HepG2 (cell line): Measurements from ENCODE around the gene NKPD1. TPM values are rescaled to one million over a fixed set of nuclear protein-coding genes. Genes with fewer than 3 reads are reported as not detected.
A peak's percentile ranks its signal among the peaks of the same experiment; 100 is the strongest.

Source experiments
- DNMT1 ChIP-seq: sonication (generic); formaldehyde crosslinking; IDR thresholded peaks from 2 replicates; pipeline ENCODE4 v1.5.1; 2020; ENCODE audit warnings: mild to moderate bottlenecking, missing genetic modification reagents
- HNF4G ChIP-seq, 2 experiments: sonication (generic) in 1 of 2; formaldehyde crosslinking in 1 of 2; IDR thresholded peaks; 2 replicates each; pipeline versions ENCODE4 v1.4.0 to v1.6.1; 2011 to 2020; ENCODE audit warnings: borderline replicate concordance in 2 of 2, low read depth in 2 of 2, mild to moderate bottlenecking in 2 of 2, low read length in 1 of 2, missing genetic modification reagents in 1 of 2, moderate library complexity in 1 of 2
- MEF2D ChIP-seq: sonication (generic); formaldehyde crosslinking; IDR thresholded peaks from 2 replicates; pipeline ENCODE4 v1.5.1; 2020; ENCODE audit warnings: mild to moderate bottlenecking, missing genetic modification reagents
- NFATC3 ChIP-seq: sonication (generic); formaldehyde crosslinking; IDR thresholded peaks from 2 replicates; pipeline ENCODE4 v1.5.1; 2020; ENCODE audit warnings: mild to moderate bottlenecking, missing genetic modification reagents
- PHB2 ChIP-seq: fragments of 450-650 bp; IDR thresholded peaks from 2 replicates; pipeline ENCODE4 v1.6.1; 2018; ENCODE audit not compliant: partially characterized antibody
- RFX1 ChIP-seq: fragments of 450-650 bp; IDR thresholded peaks from 2 replicates; pipeline ENCODE4 v1.6.1; 2017
- SP1 ChIP-seq, 2 experiments: fragments of 450-650 bp in 1 of 2; sonication (generic) in 1 of 2; formaldehyde crosslinking in 1 of 2; IDR thresholded peaks; 2 replicates each; pipeline versions ENCODE4 v1.4.0 to v1.6.1; 2016 to 2020; ENCODE audit warnings: missing genetic modification reagents in 1 of 2
- STAG1 ChIP-seq: sonication (generic); formaldehyde crosslinking; IDR thresholded peaks from 2 replicates; pipeline ENCODE4 v1.4.0; 2020; ENCODE audit warnings: missing genetic modification reagents
- XBP1 ChIP-seq: sonication (generic); formaldehyde crosslinking; IDR thresholded peaks from 2 replicates; pipeline ENCODE4 v1.5.0; 2020; ENCODE audit warnings: missing genetic modification reagents
- ZNF124 ChIP-seq: sonication (generic); formaldehyde crosslinking; IDR thresholded peaks from 2 replicates; pipeline ENCODE4 v1.4.0; 2020; ENCODE audit warnings: missing genetic modification reagents
- ZNF263 ChIP-seq: sonication (generic); formaldehyde crosslinking; IDR thresholded peaks from 2 replicates; pipeline ENCODE4 v1.4.0; 2020; ENCODE audit warnings: missing genetic modification reagents
- ZNF331 ChIP-seq: sonication (generic); formaldehyde crosslinking; IDR thresholded peaks from 2 replicates; pipeline ENCODE4 v1.4.0; 2020; ENCODE audit warnings: missing genetic modification reagents
- ZNF589 ChIP-seq: sonication (generic); formaldehyde crosslinking; conservative IDR thresholded peaks from 2 replicates; pipeline ENCODE4 v1.8.0; 2022; ENCODE audit warnings: mild to moderate bottlenecking, moderate library complexity, missing genetic modification reagents
- ZNF703 ChIP-seq: sonication (generic); formaldehyde crosslinking; IDR thresholded peaks from 2 replicates; pipeline ENCODE4 v1.5.1; 2020; ENCODE audit warnings: missing genetic modification reagents, mild to moderate bottlenecking, moderate library complexity, borderline replicate concordance
- ZNF883 ChIP-seq: sonication (generic); formaldehyde crosslinking; IDR thresholded peaks from 2 replicates; pipeline ENCODE4 v1.5.1; 2020; ENCODE audit warnings: mild to moderate bottlenecking, missing genetic modification reagents; ENCODE audit errors: not compliant biosample characterization
- polyA plus RNA-seq, 8 experiments: library from polyadenylated mRNA; depleted of rRNA in 3 of 8; stranded (reverse) in 7 of 8; unstranded in 1 of 8; fragments of >200 nt; fragmentation: Illumina TruSeq in 4 of 8; extraction: Trizol in 4 of 8; gene quantifications; 2 replicates each; pipeline versions ENCODE4 v1.2.1 to v1.2.3, GENCODE V29; 2011 to 2016; ENCODE audit warnings: low read depth in 4 of 8, missing spikeins in 1 of 8, mixed read lengths in 1 of 8; ENCODE audit not compliant: insufficient read depth in 1 of 8
- total RNA-seq, 5 experiments: library from RNA; depleted of rRNA; stranded (reverse); fragments of >200 nt; fragmentation: Illumina TruSeq; extraction: Trizol; gene quantifications; 2 replicates each; pipeline ENCODE4 v1.2.3, GENCODE V29; 2016; ENCODE audit warnings: low read depth in 1 of 5
- TF ChIP-seq, protein P1 (sequence below): sonication (generic); formaldehyde crosslinking; IDR thresholded peaks from 2 replicates; pipeline ENCODE4 v1.4.0; 2020; ENCODE audit warnings: missing genetic modification reagents, borderline replicate concordance
- TF ChIP-seq, protein P2 (sequence below): sonication (generic); formaldehyde crosslinking; IDR thresholded peaks from 2 replicates; pipeline ENCODE4 v1.8.0; 2022; ENCODE audit warnings: mild to moderate bottlenecking, missing genetic modification reagents
- TF ChIP-seq, protein P3 (sequence below): sonication (generic); formaldehyde crosslinking; IDR thresholded peaks from 2 replicates; pipeline ENCODE4 v1.4.0; 2020; ENCODE audit warnings: missing genetic modification reagents
- TF ChIP-seq, protein P4 (sequence below): sonication (generic); formaldehyde crosslinking; IDR thresholded peaks from 2 replicates; pipeline ENCODE4 v1.4.0; 2020; ENCODE audit warnings: missing genetic modification reagents

The NKPD1 gene
- total and polyA plus RNA-seq, 2 of the 13 experiments (the other 11 are each of a cell fraction or from before 2014, with no cell fraction given) = 0.03 TPM; not detected in 1

DNA sequence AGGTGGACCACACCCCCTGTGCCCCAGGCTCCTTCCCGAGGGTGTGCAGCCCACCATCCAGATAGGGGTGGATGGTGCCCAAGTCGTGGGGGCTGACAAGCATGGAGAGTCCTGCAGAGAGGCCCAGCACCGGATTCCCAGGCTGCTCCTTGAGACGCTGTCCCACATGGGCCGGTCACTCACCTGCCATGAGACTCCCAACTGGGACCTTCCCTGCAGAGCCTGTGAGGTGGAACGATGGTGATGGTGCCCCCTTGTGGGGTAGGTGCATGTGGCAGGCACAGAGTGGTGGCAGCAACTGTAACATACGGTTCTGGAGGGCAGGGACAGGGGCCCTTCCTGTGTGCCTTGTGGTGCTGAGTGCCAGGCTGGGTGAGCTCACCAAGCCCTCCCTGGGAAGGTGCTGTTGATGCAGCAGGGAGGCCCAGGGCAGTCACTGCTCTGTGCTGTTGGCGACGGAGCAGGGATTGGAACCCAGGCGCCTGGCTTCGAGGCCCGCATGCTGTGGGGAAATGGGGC is 34.7 kb downstream of the NKPD1 start (continued):
- TF ChIP-seq, protein P1, sequence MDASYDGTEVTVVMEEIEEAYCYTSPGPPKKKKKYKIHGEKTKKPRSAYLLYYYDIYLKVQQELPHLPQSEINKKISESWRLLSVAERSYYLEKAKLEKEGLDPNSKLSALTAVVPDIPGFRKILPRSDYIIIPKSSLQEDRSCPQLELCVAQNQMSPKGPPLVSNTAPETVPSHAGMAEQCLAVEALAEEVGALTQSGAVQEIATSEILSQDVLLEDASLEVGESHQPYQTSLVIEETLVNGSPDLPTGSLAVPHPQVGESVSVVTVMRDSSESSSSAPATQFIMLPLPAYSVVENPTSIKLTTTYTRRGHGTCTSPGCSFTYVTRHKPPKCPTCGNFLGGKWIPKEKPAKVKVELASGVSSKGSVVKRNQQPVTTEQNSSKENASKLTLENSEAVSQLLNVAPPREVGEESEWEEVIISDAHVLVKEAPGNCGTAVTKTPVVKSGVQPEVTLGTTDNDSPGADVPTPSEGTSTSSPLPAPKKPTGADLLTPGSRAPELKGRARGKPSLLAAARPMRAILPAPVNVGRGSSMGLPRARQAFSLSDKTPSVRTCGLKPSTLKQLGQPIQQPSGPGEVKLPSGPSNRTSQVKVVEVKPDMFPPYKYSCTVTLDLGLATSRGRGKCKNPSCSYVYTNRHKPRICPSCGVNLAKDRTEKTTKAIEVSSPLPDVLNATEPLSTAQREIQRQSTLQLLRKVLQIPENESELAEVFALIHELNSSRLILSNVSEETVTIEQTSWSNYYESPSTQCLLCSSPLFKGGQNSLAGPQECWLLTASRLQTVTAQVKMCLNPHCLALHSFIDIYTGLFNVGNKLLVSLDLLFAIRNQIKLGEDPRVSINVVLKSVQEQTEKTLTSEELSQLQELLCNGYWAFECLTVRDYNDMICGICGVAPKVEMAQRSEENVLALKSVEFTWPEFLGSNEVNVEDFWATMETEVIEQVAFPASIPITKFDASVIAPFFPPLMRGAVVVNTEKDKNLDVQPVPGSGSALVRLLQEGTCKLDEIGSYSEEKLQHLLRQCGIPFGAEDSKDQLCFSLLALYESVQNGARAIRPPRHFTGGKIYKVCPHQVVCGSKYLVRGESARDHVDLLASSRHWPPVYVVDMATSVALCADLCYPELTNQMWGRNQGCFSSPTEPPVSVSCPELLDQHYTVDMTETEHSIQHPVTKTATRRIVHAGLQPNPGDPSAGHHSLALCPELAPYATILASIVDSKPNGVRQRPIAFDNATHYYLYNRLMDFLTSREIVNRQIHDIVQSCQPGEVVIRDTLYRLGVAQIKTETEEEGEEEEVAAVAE (CRISPR knock-in tag) = no peak
- TF ChIP-seq ZNF124 (no peak), NFATC3 (CRISPR knock-in tag) (no peak), XBP1 (no peak), PHB2 (no peak), MEF2D (CRISPR knock-in tag) (no peak), STAG1 (CRISPR knock-in tag) (peak; percentile 86), ZNF703 (CRISPR knock-in tag) (no peak), DNMT1 (CRISPR knock-in tag) (no peak), ZNF263 (CRISPR knock-in tag) (no peak), ZNF331 (CRISPR knock-in tag) (no peak), RFX1 (no peak), ZNF883 (CRISPR knock-in tag) (no peak), HNF4G (IDR thresholded peaks at IDR 0.05; ENCODE audit: borderline replicate concordance, low read depth, low read length) (no peak), HNF4G (CRISPR knock-in tag; IDR thresholded peaks at IDR 0.05; ENCODE audit: borderline replicate concordance, low read depth) (no peak), SP1 (IDR thresholded peaks at IDR 0.05) (no peak), SP1 (CRISPR knock-in tag; IDR thresholded peaks at IDR 0.05) (peak; percentile 38; the same call in 1 of the 2 replicates), ZNF589 (CRISPR knock-in tag) (no peak)
- TF ChIP-seq, protein P2, sequence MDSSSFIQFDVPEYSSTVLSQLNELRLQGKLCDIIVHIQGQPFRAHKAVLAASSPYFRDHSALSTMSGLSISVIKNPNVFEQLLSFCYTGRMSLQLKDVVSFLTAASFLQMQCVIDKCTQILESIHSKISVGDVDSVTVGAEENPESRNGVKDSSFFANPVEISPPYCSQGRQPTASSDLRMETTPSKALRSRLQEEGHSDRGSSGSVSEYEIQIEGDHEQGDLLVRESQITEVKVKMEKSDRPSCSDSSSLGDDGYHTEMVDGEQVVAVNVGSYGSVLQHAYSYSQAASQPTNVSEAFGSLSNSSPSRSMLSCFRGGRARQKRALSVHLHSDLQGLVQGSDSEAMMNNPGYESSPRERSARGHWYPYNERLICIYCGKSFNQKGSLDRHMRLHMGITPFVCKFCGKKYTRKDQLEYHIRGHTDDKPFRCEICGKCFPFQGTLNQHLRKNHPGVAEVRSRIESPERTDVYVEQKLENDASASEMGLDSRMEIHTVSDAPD (CRISPR knock-in tag) = no peak
- TF ChIP-seq, protein P3, sequence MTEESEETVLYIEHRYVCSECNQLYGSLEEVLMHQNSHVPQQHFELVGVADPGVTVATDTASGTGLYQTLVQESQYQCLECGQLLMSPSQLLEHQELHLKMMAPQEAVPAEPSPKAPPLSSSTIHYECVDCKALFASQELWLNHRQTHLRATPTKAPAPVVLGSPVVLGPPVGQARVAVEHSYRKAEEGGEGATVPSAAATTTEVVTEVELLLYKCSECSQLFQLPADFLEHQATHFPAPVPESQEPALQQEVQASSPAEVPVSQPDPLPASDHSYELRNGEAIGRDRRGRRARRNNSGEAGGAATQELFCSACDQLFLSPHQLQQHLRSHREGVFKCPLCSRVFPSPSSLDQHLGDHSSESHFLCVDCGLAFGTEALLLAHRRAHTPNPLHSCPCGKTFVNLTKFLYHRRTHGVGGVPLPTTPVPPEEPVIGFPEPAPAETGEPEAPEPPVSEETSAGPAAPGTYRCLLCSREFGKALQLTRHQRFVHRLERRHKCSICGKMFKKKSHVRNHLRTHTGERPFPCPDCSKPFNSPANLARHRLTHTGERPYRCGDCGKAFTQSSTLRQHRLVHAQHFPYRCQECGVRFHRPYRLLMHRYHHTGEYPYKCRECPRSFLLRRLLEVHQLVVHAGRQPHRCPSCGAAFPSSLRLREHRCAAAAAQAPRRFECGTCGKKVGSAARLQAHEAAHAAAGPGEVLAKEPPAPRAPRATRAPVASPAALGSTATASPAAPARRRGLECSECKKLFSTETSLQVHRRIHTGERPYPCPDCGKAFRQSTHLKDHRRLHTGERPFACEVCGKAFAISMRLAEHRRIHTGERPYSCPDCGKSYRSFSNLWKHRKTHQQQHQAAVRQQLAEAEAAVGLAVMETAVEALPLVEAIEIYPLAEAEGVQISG (CRISPR knock-in tag) = peak; percentile 44; the same call in 1 of the 2 replicates
- TF ChIP-seq, protein P4, sequence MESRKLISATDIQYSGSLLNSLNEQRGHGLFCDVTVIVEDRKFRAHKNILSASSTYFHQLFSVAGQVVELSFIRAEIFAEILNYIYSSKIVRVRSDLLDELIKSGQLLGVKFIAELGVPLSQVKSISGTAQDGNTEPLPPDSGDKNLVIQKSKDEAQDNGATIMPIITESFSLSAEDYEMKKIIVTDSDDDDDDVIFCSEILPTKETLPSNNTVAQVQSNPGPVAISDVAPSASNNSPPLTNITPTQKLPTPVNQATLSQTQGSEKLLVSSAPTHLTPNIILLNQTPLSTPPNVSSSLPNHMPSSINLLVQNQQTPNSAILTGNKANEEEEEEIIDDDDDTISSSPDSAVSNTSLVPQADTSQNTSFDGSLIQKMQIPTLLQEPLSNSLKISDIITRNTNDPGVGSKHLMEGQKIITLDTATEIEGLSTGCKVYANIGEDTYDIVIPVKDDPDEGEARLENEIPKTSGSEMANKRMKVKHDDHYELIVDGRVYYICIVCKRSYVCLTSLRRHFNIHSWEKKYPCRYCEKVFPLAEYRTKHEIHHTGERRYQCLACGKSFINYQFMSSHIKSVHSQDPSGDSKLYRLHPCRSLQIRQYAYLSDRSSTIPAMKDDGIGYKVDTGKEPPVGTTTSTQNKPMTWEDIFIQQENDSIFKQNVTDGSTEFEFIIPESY (CRISPR knock-in tag) = peak; percentile 61; the same call in 1 of the 2 replicates
